K562 (cell line): ENCODE data around the gene NR5A2. TPM values are rescaled to one million over a fixed set of nuclear protein-coding genes. Genes with fewer than 3 reads are reported as not detected.

Experiments used
- CC2D1A ChIP-seq: fragments of 450-650 bp; IDR thresholded peaks from 2 replicates; pipeline ENCODE4 v1.6.1; 2017; ENCODE audit warnings: mild to moderate bottlenecking
- DLX4 ChIP-seq: fragments of 250-450 bp; sonication (Bioruptor Pico); IDR thresholded peaks from 2 replicates; pipeline ENCODE4 v1.6.1; 2021; ENCODE audit warnings: mild to moderate bottlenecking
- ETV1 ChIP-seq: fragments of 450-650 bp; conservative IDR thresholded peaks from 2 replicates; pipeline ENCODE4 v1.6.1; 2016; ENCODE audit warnings: missing genetic modification characterization, control low read depth, low read depth, missing compliant biosample characterization
- ETV5 ChIP-seq: sonication (generic); formaldehyde crosslinking; IDR thresholded peaks from 2 replicates; pipeline ENCODE4 v1.4.0; 2020; ENCODE audit warnings: low read depth, mild to moderate bottlenecking, missing genetic modification reagents
- HDAC1 ChIP-seq, 2 experiments: fragments of 450-650 bp; IDR thresholded peaks; 2 replicates each; pipeline ENCODE4 v1.6.1; 2016 to 2017; ENCODE audit warnings: inconsistent platforms in 1 of 2, mild to moderate bottlenecking in 1 of 2, moderate library complexity in 1 of 2
- LEF1 ChIP-seq: fragments of 450-650 bp; IDR thresholded peaks from 2 replicates; pipeline ENCODE4 v1.6.1; 2016; ENCODE audit warnings: mild to moderate bottlenecking
- MBD2 ChIP-seq: sonication (generic); IDR thresholded peaks from 2 replicates; pipeline ENCODE4 v1.6.1; 2016; ENCODE audit warnings: low read depth, borderline replicate concordance
- MEIS2 ChIP-seq: fragments of 450-650 bp; IDR thresholded peaks from 2 replicates; pipeline ENCODE4 v1.6.1; 2014; ENCODE audit warnings: mild to moderate bottlenecking; ENCODE audit not compliant: partially characterized antibody
- NR2C2 ChIP-seq, 2 experiments: fragments of 200-800 bp in 1 of 2; sonication (Bioruptor generic) in 1 of 2; sonication (generic) in 1 of 2; formaldehyde crosslinking in 1 of 2; IDR thresholded peaks; 2 replicates each; pipeline versions ENCODE4 v1.6.1 to v1.8.0; 2016 to 2022; ENCODE audit warnings: mild to moderate bottlenecking in 1 of 2, missing compliant biosample characterization in 1 of 2, missing genetic modification characterization in 1 of 2, missing genetic modification reagents in 1 of 2
- POLR2AphosphoS2 ChIP-seq: IDR thresholded peaks from 2 replicates; pipeline ENCODE4 v1.6.1; 2012; ENCODE audit warnings: low read length, improper control_type of control experiment
- POU5F1 ChIP-seq: fragments of 150-350 bp; IDR thresholded peaks from 2 replicates; pipeline ENCODE4 v1.6.1; 2014; ENCODE audit warnings: borderline replicate concordance, low read length, low read depth, mild to moderate bottlenecking; ENCODE audit not compliant: partially characterized antibody
- SMAD3 ChIP-seq: fragments of 450-650 bp; formaldehyde crosslinking; conservative IDR thresholded peaks from 2 replicates; pipeline ENCODE4 v1.4.0; 2020; ENCODE audit warnings: mild to moderate bottlenecking
- SNIP1 ChIP-seq: fragments of 450-650 bp; IDR thresholded peaks from 2 replicates; pipeline ENCODE4 v1.7.1; 2017; ENCODE audit warnings: low read depth, mild to moderate bottlenecking
- SREBF2 ChIP-seq: sonication (generic); formaldehyde crosslinking; IDR thresholded peaks from 2 replicates; pipeline ENCODE4 v1.4.0; 2020; ENCODE audit warnings: mild to moderate bottlenecking, missing genetic modification reagents
- TAF15 ChIP-seq: fragments of 200-400 bp; formaldehyde crosslinking; IDR thresholded peaks from 2 replicates; pipeline ENCODE4 v1.6.1; 2017; ENCODE audit warnings: mild to moderate bottlenecking, low read depth, low read length, moderate library complexity
- TCF7 ChIP-seq: sonication (generic); IDR thresholded peaks from 2 replicates; pipeline ENCODE4 v1.6.1; 2016; ENCODE audit warnings: antibody characterized with exemption, borderline replicate concordance
- WHSC1 ChIP-seq: IDR thresholded peaks from one replicate; pipeline ENCODE4 v1.6.1; 2012; ENCODE audit warnings: low read length, control low read depth, inconsistent platforms
- ZBTB7A ChIP-seq: IDR thresholded peaks from 2 replicates; pipeline ENCODE4 v1.6.1; 2011; ENCODE audit warnings: low read depth, mild to moderate bottlenecking, low read length, moderate library complexity, borderline replicate concordance; ENCODE audit not compliant: control insufficient read depth
- ZNF316 ChIP-seq: fragments of 450-650 bp; IDR thresholded peaks from 2 replicates; pipeline ENCODE4 v1.6.1; 2016
- ZNF347 ChIP-seq: fragments of 450-650 bp; formaldehyde crosslinking; IDR thresholded peaks from 2 replicates; pipeline ENCODE4 v1.4.0; 2020; ENCODE audit warnings: low read depth, mild to moderate bottlenecking, moderate library complexity
- ZNF507 ChIP-seq: conservative IDR thresholded peaks from 2 replicates; pipeline ENCODE4 v1.6.1; 2017; ENCODE audit warnings: missing genetic modification characterization, missing compliant biosample characterization
- ZZZ3 ChIP-seq: fragments of 450-650 bp; IDR thresholded peaks from 2 replicates; pipeline ENCODE4 v1.6.1; 2016; ENCODE audit warnings: antibody characterized with exemption, mild to moderate bottlenecking, moderate library complexity
- polyA plus RNA-seq, 8 experiments: library from polyadenylated mRNA; depleted of rRNA in 4 of 8; stranded (reverse) in 5 of 8; unstranded in 3 of 8; fragments of >200 nt; fragmentation: Nextera tagmentation in 2 of 8; fragmentation: Illumina TruSeq in 1 of 8; extraction: Ambion mirVana in 2 of 8; extraction: Trizol in 1 of 8; gene quantifications; 2 replicates each; pipeline versions ENCODE4 v1.2.1 to v1.2.3, GENCODE V29; 2011 to 2014; ENCODE audit warnings: inconsistent platforms in 1 of 8, missing spikeins in 1 of 8
- total RNA-seq, 7 experiments: library from RNA; depleted of rRNA in 6 of 7; stranded (reverse); fragments of >200 nt in 6 of 7; fragmentation: Illumina TruSeq in 2 of 7; extraction: Trizol in 2 of 7; gene quantifications; 2 replicates each; pipeline versions ENCODE4 v1.2.1 to v1.2.3, GENCODE V29; 2011 to 2021; ENCODE audit warnings: low replicate concordance in 1 of 7
- TF ChIP-seq, protein P1 (sequence below): fragments of 250-450 bp; sonication (Bioruptor Pico); IDR thresholded peaks from 2 replicates; pipeline ENCODE4 v1.8.0; 2022; ENCODE audit warnings: inconsistent platforms
- TF ChIP-seq, protein P2 (sequence below): fragments of 250-450 bp; sonication (Bioruptor Pico); IDR thresholded peaks from 2 replicates; pipeline ENCODE4 v1.4.0; 2020; ENCODE audit warnings: borderline replicate concordance
- TF ChIP-seq, protein P3 (sequence below), 2 experiments: fragments of 450-650 bp; conservative IDR thresholded peaks; 2 replicates each; pipeline ENCODE4 v1.6.1; 2017; ENCODE audit warnings: mild to moderate bottlenecking in 2 of 2, moderate library complexity in 2 of 2

NR5A2 gene
- total and polyA plus RNA-seq, 9 of the 15 experiments (the other 6 are each of a cell fraction or from before 2014, with no cell fraction given): 0.13 to 0.40 (median 0.29) TPM

- no peak for TF ChIP-seq HDAC1 (IDR thresholded peaks at IDR 0.05)
- peak; percentile 100 for TF ChIP-seq ZNF316
- TF ChIP-seq, protein P1, sequence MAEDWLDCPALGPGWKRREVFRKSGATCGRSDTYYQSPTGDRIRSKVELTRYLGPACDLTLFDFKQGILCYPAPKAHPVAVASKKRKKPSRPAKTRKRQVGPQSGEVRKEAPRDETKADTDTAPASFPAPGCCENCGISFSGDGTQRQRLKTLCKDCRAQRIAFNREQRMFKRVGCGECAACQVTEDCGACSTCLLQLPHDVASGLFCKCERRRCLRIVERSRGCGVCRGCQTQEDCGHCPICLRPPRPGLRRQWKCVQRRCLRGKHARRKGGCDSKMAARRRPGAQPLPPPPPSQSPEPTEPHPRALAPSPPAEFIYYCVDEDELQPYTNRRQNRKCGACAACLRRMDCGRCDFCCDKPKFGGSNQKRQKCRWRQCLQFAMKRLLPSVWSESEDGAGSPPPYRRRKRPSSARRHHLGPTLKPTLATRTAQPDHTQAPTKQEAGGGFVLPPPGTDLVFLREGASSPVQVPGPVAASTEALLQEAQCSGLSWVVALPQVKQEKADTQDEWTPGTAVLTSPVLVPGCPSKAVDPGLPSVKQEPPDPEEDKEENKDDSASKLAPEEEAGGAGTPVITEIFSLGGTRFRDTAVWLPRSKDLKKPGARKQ (CRISPR knock-in tag): no peak
- TF ChIP-seq SNIP1: no peak
- no peak for TF ChIP-seq POLR2AphosphoS2
- TF ChIP-seq MBD2: no peak
- TF ChIP-seq ZNF347 (CRISPR knock-in tag): no peak
- no peak for TF ChIP-seq ETV5 (CRISPR knock-in tag)
- no peak for TF ChIP-seq ZBTB7A
- TF ChIP-seq ZNF507: no peak
- TF ChIP-seq SREBF2 (CRISPR knock-in tag): no peak
- no peak for TF ChIP-seq TCF7
- peak; percentile 58 for TF ChIP-seq ETV1 (tag)
- TF ChIP-seq POU5F1: no peak
- TF ChIP-seq ZZZ3: no peak
- TF ChIP-seq DLX4 (CRISPR knock-in tag): no peak
- no peak for TF ChIP-seq CC2D1A
- TF ChIP-seq SMAD3 (CRISPR knock-in tag): peak; percentile 64; the same call in 1 of the 2 replicates
- no peak for TF ChIP-seq TAF15
- TF ChIP-seq, protein P2, sequence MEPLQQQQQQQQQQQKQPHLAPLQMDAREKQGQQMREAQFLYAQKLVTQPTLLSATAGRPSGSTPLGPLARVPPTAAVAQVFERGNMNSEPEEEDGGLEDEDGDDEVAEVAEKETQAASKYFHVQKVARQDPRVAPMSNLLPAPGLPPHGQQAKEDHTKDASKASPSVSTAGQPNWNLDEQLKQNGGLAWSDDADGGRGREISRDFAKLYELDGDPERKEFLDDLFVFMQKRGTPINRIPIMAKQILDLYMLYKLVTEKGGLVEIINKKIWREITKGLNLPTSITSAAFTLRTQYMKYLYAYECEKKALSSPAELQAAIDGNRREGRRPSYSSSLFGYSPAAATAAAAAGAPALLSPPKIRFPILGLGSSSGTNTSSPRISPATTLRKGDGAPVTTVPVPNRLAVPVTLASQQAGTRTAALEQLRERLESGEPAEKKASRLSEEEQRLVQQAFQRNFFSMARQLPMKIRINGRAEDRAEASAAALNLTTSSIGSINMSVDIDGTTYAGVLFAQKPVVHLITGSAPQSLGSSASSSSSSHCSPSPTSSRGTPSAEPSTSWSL (CRISPR knock-in tag): no peak
- TF ChIP-seq LEF1: peak; percentile 69; the same call in 1 of the 2 replicates
- no peak for TF ChIP-seq WHSC1
- TF ChIP-seq NR2C2 (CRISPR knock-in tag; IDR thresholded peaks at IDR 0.05): no peak
- no peak for TF ChIP-seq NR2C2 (tag; IDR thresholded peaks at IDR 0.05)
- TF ChIP-seq, protein P3, sequence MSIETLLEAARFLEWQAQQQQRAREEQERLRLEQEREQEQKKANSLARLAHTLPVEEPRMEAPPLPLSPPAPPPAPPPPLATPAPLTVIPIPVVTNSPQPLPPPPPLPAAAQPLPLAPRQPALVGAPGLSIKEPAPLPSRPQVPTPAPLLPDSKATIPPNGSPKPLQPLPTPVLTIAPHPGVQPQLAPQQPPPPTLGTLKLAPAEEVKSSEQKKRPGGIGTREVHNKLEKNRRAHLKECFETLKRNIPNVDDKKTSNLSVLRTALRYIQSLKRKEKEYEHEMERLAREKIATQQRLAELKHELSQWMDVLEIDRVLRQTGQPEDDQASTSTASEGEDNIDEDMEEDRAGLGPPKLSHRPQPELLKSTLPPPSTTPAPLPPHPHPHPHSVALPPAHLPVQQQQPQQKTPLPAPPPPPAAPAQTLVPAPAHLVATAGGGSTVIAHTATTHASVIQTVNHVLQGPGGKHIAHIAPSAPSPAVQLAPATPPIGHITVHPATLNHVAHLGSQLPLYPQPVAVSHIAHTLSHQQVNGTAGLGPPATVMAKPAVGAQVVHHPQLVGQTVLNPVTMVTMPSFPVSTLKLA (conservative IDR thresholded peaks at IDR 0.05): peak; percentile 58 to 73; a peak in 2 of 4 replicates
- peak; percentile 23 for TF ChIP-seq MEIS2
Observed at GRCh38 chr1:200226268-200226968, 198.9 kb downstream of the NR5A2 start (continued).
